ENCODE results near the gene SIN3A.
"Not testable (repeated sequence)": the region's sequence is repeated elsewhere in the genome, so short reads cannot be mapped to it uniquely, and the experiment has no call there.

Gene SIN3A

DNA sequence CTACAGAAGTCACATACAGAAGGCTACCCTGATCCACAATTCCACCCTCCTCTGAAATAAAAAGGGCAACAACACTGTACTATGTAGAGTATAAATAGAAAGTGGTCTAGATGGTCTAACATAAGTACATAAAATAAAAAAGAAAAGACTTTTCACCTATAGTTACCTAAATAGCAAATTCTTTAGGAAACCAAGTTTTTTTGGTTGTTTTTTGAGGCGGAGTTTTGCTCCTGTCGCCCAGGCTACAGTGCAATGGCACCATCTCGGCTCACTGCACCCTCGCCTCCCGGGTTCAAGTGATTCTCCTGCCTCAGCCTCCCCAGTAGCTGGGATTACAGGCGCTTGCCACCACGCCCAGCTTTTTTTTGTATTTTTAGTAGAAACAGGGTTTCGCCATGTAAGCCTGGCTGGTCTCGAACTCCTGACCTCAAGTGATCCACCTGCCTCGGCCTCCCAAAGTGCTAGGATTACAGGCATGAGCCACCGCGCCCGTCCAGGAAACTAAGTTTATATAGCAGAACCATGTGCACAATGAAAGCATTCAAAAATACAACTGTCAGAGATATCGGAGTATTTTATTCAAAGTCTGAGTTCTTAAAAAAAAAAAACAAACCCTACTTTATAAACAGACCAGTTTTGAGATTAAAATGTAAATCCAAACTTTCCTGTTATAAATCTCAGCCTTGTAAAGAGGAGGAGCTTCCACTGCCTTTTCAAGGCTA is 1.7 kb downstream of the SIN3A start:
- no peak for DNase-seq

DNA sequence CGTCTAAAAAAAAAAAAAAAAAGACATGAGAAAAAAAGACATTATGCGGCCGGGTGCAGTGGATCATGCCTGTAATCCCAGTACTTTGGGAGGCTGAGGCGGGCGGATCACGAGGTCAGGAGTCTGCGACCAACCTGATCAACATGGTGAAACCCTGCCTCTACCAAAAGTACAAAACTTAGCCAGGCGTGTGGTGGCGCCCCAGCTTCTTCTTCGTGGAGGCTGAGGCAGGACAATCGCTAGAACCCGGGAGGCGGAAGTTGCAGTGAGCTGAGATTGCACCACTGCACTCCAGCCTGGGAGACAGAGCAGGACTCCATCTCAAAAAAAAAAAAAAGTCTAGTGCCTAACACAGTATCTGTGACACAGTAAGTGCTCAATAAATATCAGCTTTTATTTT is 3.3 kb downstream of the SIN3A start:
- DNase-seq, result not testable (repeated sequence)

DNA sequence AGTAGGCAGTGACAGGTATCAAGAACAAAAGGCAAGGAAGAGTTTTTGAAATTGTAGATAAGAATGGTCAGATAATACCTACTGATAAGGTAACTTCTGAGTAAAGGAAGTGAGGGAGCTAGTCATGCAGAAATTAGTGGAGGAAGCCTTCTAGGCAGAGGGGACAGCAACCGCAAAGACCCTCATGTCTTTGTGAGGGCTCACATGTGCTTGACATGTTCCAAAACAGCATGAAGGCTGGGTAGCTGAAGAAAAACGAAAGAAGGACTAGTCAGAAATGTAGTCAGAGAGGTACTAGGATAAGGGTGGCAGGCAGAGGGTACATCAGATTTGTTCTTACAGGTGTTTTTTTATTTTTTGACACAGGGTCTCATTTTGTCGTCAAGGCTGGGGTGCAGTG is 5.3 kb downstream of the SIN3A start:
- DNase-seq, result no peak

DNA sequence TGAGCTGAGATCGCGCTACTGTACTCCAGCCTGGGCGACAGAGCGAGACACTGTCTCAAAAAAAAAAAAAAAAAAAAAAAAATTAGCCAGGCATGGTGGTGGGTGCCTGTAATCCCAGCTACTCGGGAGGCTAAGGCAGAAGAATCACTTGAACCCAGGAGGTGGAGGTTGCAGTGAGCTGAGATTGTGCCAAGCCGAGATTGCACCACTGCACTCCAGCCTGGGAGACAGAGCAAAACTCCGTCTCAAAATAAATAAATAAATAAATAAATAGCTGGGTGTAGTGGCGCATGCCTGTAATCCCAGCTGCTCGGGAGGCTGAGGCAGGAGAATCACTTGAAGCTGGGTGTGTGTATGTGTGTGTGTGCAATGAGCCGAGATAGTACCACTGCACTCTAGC is 6.2 kb downstream of the SIN3A start:
- DNase-seq, result not testable (repeated sequence)

DNA sequence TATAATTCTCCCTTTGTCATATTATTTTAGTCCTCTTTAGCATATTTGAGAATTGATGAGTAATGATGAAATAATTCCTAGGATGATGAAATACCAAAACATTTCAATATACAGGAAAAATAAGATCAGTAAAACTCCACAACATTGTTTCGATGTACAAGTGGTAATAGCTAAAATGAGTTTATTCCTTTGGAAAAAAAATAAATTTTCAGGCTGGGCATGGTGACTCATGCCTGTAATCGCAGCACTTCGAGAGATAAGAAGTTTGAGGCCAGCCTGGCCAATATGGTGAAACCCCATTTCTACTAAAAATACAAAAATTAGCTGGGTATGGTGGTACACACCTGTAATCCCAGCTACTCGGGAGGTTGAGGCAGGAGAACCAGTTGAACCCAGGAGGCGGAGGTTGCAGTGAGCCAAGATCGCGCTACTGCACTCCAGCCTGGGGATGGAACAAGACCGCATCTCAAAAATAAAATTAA is 7.5 kb downstream of the SIN3A start:
- peak; percentile 44 for DNase-seq

DNA sequence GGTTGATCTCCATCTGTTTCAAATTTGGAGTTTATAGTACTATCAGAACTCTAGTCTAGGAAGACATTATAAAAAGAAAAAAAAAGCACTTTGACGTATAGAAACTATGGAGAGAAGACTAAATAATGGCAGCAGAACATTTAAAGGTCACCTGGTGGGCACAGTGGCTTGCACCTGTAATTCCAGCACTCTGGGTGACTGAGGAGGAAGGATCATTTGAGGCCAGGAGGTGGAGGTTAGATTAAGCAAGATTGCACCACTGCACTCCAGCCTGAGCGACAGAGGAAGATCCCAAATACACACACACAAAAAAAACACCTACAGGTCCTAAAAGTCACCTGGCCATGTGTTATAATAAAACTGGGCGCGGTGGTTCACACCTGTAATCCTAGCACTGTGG is 13.8 kb downstream of the SIN3A start:
- no peak for DNase-seq

DNA sequence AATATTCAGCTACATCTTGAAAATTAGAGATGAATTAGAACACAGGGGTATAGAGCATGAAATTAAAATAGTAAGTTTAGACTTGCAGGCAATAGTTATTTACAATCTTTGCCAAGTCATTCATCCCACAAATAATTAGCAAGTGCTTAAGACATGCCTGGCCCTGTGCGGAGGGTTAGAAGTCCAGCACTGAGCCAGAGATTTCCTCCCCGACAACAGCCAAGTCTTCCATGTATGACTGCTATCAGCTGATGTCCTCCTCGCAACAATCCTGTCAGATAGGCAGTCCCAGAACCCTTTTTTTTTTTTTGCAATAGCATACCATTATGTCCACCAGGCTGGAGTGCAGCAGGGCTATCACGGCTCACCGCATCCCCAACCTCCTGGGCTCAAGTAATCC is 14.6 kb downstream of the SIN3A start:
- no peak for DNase-seq

DNA sequence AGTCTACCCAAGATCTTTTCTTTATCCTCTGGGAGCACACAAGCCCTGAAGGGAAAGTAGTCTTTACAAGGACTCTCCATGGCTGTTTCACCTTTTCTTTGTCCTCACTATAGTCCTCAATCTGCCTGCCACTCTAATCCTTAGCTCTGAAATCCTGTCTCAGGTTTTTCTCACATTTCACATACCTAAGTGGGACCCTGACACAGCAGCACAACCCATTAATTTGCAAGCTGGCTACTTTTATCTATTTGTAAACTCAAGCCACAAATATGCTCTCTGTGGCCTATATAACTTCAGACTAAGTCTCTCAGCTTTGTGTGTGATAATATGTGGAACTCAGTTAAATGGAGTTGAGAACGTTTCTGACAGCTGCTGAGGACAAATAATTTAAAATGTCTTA is 19.8 kb downstream of the SIN3A start:
- no peak for DNase-seq

DNA sequence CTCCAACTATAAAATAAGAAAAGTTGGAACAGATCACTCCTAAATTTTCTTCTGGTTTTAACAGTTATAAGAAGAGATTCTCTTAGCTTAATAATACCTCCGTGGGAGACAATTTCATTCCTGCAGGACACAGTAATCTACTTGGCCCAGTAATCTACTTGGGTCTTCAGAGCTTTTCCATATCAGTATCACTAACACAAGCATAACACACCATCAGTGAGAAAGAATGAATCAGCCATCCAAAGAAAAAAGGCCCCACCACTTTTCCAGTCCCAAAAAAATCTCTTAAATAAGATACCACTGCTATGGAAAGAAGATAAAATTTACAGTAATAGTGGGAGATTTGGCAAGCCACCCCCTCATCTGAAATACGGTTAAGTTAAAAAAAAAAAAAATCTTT is 20.2 kb downstream of the SIN3A start:
- DNase-seq, result peak; percentile 14

DNA sequence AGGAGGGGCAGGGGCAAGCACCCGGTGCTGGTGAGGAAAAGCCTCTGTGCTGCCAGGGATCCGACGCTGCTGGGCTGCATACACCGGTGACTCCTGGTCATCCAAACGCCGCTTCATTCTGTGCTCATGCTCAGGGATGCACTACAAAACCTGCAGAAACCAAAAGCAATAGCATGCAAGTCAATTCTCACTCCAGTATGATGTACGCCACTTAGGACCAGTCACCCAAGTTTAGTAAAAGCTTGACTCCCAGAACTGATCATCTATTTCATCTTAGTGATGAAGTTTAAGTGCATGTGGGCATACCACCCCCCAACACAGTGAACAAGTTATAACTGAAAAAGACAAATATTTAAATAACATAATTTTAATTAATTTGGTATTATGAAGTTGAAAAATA is 21.2 kb downstream of the SIN3A start:
- no peak for DNase-seq

DNA sequence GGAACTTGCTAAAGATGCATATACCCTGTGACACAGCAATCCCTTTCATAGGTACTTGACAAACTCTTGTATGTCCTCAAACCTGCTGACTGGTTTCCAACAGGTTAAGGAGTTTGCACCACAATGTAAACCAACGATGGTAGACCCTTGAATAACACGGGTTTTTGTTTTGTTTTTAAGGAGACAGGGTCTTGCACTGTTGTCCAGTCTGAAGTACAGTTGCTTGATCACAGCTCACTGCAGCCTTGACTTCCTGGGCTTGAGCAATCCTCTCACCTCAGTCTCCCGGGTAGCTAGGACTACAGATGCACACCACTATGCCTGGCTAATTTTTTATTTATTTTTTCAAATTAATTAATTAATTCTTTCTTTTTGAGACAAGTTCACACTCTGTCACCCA is 23.3 kb downstream of the SIN3A start:
- DNase-seq, result no peak

DNA sequence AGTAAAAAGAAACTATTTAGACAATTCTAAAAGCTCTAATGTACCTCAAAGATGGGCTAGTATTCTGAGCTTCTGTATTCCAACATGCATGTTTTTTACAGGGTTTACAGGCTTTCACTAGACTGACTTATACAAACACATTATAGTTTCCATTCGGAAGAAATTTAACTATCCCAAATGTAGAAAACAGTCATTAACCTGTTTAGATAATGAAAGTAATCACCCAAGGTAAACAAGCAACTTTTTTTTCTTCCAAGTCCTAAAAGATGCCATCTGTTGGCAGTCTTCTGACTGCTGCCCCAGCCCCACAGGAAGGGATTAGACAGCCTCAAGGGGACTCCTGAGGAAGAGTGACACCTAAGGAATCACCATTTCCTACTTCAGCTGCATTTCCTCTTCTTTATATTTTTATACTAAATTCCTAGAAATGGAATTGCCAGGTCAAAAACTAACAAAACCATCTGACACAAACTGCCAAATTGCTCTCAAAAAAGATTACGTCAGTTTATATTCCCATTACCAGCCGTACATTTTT is 25.5 kb downstream of the SIN3A start:
- DNase-seq, result no peak

DNA sequence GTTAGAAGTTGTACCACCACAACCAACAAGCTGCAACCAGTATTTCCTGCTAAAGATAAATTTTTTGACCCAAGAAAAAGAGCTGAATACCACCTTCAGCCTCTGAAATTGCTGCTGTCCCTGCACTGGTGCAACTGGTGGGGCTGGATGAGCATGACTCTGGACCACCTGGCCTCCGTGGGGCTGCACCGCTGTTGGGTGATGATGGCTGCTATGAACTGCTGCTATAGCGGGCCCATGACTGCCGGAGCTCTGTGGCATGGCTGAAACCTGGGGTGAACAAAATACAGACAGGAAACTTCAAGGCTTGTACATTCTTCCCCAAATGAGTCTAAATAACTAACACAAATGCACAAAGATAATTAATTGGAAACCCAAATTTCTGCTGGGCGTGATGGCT is 28.9 kb downstream of the SIN3A start:
- no peak for DNase-seq

DNA sequence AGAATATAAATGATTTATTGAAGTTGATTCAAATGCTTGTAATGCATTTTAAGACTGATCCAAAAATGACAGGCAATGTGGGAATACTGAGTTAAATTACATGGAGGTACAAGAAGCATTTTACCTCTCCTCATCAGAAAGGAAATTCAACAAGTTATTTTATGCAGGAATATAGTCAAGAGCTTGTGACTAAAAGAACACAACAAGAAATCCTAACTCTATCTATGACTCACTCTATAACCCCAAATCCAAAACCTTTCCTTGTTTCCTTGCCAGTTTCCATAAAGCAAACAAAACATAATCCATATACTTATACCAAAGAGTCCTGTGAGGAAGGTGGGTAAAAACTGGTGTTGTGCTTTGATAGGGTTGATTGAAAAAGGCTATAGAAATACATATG is 30.8 kb downstream of the SIN3A start:
- DNase-seq, result no peak

DNA sequence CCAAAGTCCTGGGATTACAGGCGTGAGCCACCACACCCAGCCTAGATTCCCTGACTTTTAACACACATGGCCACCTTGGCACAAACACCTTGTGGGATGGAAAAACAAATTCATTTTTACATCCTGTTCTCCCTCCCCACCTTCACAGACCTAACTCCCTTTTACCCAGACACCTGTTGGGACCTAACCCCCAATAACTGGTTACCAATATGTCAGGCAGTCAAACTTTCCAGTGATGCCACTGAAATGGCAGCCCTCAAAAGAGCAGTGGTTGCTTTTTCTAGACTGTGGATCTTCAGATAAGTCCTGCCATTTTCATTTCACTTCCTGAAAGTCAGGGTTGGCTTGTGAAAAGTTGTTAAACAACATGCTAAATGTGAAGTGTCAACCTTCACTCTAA is 34.9 kb downstream of the SIN3A start:
- DNase-seq, result no peak

DNA sequence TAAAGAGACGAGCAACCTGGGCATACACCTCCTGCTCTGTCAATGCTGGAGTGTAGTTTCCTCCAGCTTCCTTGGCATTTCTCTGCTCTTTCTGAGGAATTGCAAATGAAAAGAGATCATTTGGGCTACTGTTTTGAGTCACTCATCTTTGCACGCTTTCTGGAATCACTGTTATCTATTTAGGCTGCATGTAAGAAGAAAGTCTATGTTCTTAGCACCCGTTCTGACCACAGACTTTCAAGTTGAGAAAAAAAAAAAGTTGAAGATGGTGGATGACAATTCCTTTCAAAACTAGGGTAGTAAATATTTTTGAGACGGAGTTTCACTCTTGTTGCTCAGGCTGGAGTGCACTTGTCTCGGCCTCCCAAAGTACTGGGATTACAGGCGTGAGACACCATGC is 41.3 kb downstream of the SIN3A start:
- no peak for DNase-seq

DNA sequence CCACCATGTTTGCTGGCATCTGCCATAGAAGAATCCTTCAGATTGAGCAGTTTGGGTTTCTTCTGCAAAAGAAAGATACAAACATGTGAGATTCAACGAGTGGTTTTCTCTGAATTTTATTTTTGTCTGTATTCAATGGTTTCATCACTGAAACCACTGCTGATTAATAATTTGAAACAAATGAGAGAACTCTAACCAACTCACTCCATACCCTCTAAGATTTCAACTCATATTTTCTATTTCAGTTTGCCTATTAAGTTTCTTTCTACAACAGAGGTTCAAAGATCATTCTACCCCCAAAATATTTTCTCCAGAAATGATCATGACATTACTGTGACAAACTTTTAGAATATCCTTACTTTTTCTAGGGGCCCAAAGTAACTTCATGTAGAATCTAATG is 44.4 kb downstream of the SIN3A start:
- no peak for DNase-seq

DNA sequence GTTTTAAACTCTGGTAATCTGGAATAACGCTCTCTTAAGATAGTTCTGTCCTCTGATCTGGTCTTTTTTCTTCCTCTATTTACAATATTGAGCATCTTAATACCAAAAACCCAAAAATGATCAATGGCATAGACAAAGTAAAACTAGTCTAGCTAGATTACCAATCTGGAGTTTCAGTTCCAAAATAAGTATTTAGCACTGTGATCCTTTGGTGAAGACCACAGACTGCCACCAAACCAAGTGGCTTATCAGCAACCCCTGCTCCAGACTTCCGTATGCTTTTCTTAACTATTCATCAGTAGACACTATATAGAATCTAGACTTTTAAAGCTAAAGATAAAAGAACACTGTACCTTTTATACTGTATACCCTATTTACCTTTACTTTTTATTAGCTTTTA is 47.6 kb downstream of the SIN3A start:
- DNase-seq, result no peak

DNA sequence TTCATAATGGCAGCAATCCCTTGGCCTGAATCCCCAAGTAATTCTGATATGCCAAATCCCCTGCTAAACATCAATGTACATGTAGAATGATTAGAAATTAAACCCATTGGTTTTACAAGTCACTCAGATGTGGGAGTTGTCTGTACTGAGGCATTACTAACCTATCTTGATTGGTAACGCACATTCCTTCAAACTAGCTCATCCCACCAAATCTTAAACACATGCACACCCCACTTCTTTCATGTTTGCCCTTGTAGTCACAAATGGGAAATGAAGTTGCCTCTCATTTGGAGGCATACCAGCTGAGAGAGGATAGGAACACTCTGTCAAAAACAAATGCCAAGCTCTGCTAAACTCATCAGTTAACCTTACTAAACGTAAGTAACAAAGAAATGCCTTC is 54.0 kb downstream of the SIN3A start:
- peak; percentile 34 for DNase-seq

DNA sequence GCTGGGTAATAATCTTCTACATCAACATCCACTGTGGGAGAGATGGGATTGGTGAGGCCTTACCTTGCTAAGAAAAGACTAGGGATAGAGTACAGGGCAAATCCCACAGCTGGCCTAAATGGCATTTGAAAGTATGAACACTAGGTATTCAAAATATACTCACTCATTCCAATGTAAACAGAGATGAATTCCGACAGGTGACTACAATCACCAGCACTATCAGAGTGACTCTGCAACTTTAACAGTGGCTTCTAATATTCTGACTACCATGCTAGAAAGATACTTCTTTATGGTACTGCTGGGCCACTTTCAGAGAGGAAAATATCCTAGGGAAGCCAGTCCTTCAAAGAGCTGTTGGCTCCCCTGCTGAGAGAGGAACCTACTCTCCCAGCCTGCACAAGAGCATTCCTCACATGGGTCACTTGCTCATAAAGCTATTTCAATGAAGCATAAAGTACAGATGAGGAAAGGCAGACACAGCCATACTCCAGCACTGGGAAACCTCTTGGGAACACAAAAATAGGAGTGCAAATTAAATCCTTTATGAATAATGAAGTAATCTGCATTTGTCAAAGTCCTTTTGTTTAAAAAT is 61.6 kb downstream of the SIN3A start:
- DNase-seq, result no peak

DNA sequence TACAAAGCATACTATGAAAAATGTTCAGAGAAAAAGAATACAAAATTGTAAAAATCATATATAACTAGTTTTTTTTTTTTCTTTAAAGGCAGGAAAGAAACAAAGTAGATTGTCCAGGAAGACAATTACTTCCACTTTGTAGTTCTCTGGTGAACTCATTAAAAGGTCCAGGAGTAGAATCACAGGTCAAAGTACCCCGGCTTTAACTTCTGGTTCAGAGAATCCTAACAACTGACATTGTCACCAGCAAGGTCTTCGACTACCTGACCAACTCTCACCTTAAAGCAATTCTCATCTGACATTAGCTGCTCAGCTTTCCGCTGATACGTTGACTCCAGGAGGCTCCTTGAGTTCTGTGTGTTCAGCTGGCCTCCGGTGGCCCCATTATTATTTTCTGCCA is 67.5 kb downstream of the SIN3A start:
- DNase-seq, result not testable (repeated sequence)

DNA sequence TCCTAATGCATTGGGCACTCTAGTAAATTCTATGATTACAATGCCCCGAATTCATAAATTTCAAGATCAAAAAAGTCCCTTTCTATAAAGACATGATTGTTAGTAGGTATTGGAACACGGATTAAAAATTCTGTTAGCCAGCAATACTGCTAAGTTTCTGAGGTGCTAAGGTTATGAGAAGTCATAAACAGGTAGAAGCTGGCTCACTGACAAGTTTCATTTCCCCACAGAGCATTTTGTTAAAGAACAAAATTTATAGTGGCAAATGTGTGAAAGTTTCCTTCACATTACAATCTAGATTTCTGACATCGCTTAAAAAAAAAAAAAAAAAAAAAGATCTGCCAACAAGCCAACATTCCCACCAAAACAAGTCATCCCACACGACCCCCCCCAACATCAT is 70.7 kb downstream of the SIN3A start:
- DNase-seq, result no peak

DNA sequence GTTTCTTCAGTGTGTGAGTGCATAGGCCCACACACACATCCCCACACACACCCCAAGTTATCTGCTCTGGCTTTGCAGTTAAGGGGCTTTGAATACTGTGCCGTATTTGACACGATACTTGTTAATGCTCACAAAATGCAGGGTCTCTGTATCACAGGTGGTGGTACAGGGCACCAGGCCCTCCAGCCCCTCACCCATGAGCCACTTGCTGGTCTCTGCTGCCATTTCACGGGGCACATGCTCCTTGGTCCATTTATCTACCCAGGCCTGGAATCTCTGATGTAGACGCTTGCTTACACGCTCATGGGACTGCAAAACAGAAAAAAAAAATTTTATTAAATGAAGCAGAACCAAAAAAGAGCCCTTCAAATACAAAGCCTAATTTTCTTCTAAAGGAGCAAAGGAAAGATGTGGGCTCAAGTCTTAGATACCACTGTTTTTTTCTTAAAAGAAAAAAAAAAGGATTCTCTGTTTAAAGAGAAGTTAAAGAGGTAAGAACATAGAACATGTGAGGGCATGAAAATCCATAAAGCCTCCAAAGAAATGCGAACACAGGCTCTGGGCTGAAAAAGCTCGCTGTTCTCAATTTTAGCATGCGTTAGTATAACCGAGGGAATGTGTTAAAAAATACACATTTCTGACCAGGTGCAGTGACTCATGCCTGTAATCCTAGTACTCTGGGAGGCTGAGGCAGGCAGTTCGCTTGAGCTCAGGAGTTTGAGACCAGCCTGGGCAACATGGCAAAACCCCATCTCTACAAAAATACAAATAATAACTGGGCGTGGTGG is 79.4 kb downstream of the SIN3A start:
- DNase-seq, result no peak

DNA sequence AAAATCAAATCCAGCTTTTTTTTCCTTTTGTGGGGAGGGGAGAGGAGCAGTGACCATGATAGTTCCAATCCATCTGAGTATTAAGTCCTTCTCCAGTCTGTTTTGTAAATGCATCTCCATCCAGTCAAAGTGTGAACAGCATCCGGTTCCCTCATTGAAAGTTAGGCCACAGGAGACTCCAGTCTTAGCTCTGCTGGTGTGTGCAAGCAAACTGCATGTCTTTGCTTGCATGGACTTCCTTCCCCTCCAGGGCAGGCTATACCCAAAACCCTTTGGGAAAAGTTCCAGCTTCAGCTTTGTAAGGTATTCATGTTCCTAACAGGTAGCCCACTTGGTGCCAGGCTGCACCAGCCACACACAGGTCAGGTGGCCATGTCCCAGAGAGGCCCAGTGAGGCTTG is 80.0 kb downstream of the SIN3A start:
- DNase-seq, result no peak
